CD4-positive, alpha-beta memory T cell (primary cell): Measurements from ENCODE around the gene WDR86. TPM values are rescaled to one million over a fixed set of nuclear protein-coding genes. Genes with fewer than 3 reads are reported as not detected.
A peak's percentile ranks its signal among the peaks of the same experiment; 100 is the strongest.

Source experiments
- CTCF ChIA-PET: fragments of 350-600 bp; sonication (Branson Sonifier 250); formaldehyde crosslinking; loops from one replicate; lab custom pipeline; 2021; ENCODE audit warnings: inconsistent platforms; ENCODE audit not compliant: partially characterized antibody; lab: Charles Lee
- POLR2A ChIA-PET: fragments of 350-600 bp; sonication (Branson Sonifier 250); formaldehyde crosslinking; loops from one replicate; lab custom pipeline; 2021; ENCODE audit not compliant: partially characterized antibody; lab: Charles Lee
- DNase-seq, 5 donors: peaks; one replicate each; pipeline versions ENCODE4 v3.0.0 to v3.0.0-alpha.2; 2020 to 2022; ENCODE audit warnings: mixed read lengths in 1 of 5
- H3K27ac ChIP-seq: one replicate; pipeline ENCODE4 v1.7.0; 2013; ENCODE audit warnings: low read depth, low read length
- H3K27me3 ChIP-seq: 2 replicates; pipeline ENCODE4 v1.7.0; 2013; ENCODE audit warnings: mild to moderate bottlenecking, low read length, moderate library complexity; ENCODE audit not compliant: insufficient read depth
- H3K36me3 ChIP-seq: 2 replicates; pipeline ENCODE4 v1.7.0; 2013; ENCODE audit warnings: mild to moderate bottlenecking, low read length, moderate library complexity; ENCODE audit not compliant: insufficient read depth
- H3K4me1 ChIP-seq: 2 replicates; pipeline ENCODE4 v1.7.0; 2013; ENCODE audit warnings: mild to moderate bottlenecking, low read length, moderate library complexity; ENCODE audit not compliant: insufficient read depth
- H3K4me3 ChIP-seq, 2 donors: one replicate each; pipeline ENCODE4 v1.7.0; 2013; ENCODE audit warnings: low read length in 2 of 2, mild to moderate bottlenecking in 1 of 2
- H3K9me3 ChIP-seq, 2 donors: one replicate each; pipeline ENCODE4 v1.7.0; 2013; ENCODE audit warnings: low read length in 2 of 2, control low read depth in 1 of 2; ENCODE audit not compliant: control insufficient read depth in 1 of 2
- H3K27ac Mint-ChIP-seq, 7 donors: one replicate each; pipeline ENCODE4 v1.8.0; 2020 to 2021; ENCODE audit warnings: mixed read lengths in 7 of 7, mild to moderate bottlenecking in 6 of 7, inconsistent platforms in 3 of 7, moderate library complexity in 3 of 7
- H3K27me3 Mint-ChIP-seq, 2 donors: one replicate each; pipeline ENCODE4 v1.8.0; 2020 to 2021; ENCODE audit warnings: mixed read lengths in 2 of 2
- H3K36me3 Mint-ChIP-seq, 2 donors: one replicate each; pipeline ENCODE4 v1.8.0; 2020 to 2021; ENCODE audit warnings: mixed read lengths in 2 of 2, inconsistent platforms in 1 of 2, mild to moderate bottlenecking in 1 of 2
- H3K4me1 Mint-ChIP-seq, 4 donors: one replicate each; pipeline ENCODE4 v1.8.0; 2020 to 2021; ENCODE audit warnings: mixed read lengths in 4 of 4, mild to moderate bottlenecking in 1 of 4
- H3K4me3 Mint-ChIP-seq, 8 donors: one replicate each; pipeline ENCODE4 v1.8.0; 2020 to 2021; ENCODE audit warnings: mixed read lengths in 8 of 8, mild to moderate bottlenecking in 7 of 8, moderate library complexity in 6 of 8, inconsistent platforms in 3 of 8
- H3K9me3 Mint-ChIP-seq, 8 donors: one replicate each; pipeline ENCODE4 v1.8.0; 2020 to 2021; ENCODE audit warnings: mixed read lengths in 8 of 8, mild to moderate bottlenecking in 5 of 8, inconsistent platforms in 3 of 8, moderate library complexity in 1 of 8
- intact Hi-C: fragments of 100-400 bp; cut with micrococcal nuclease; formaldehyde crosslinking; loops from one replicate; pipeline ENCODE4 v1.15.1; 2023
- polyA plus RNA-seq, 2 donors: library from polyadenylated mRNA; unstranded; fragments of 300-500 nt; fragmentation: Illumina TruSeq; gene quantifications; one replicate each; pipeline ENCODE4 v1.2.3, GENCODE V29; 2021
- total RNA-seq, 2 experiments: library from RNA; stranded (reverse); gene quantifications; one replicate each; pipeline ENCODE4 v1.2.3, GENCODE V29; 2021

The WDR86 gene
- total and polyA plus RNA-seq, 4 experiments from 2014 or later, result 7.0 to 14.4 (median 9.0) TPM

DNA sequence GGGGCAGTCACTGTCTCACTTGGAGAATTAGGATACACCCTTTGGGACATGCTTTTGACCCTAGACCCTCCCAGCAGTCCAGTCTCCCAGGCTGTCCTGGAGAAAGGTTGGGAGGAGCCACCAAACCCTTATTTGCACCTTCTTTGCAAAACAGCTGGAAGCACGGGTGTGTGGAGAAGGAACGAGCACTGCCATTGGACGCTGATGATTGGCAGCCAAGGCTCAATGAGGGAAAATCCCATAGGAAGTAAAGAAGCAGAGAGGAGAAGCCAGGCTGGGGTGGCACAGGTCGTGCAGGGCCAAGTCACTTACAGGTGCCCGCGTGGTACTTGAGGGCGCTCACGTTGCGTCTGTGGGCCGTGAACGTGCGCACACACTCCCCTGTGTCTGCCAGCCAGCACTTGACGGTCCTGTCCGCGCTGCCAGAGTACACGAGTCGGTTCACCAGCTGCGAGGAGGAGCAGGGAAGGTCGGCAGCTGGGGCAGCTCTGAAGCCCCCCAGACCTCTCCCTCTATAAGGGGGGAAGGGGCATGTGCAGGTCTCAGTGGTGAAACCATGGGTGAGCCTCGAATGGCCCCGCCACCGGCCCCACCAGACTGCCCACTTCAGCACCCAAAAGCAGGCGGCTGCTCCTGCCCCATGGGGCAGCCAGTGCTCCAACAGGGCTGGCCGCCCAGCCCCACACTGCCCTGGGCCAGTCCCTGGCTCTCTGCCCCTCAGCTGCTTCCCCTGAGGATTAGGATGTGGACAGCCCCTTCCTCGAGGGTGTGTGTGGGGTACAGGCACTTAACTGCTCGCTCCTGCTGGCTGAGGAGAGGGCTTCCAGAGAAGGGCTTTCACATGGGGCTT lies 24.8 kb downstream of the WDR86 start:
- DNase-seq, result no peak
- intact Hi-C loops, result loop anchor here (5.0 kb wide), 2 partner anchors 47 to 62 kb away; no protein-coding TSS in a partner anchor
- H3K36me3 Mint-ChIP-seq, result peaks cover 0 to 7% of the 10 kb centered on the region in 2 donors
- ChIA-PET POLR2A (interaction anchor here (1.4 kb wide), 1 partner anchor 45 kb away, joined by 3 read pairs; no protein-coding TSS in a partner anchor), CTCF (interaction anchor here (2.1 to 3.8 kb wide), 2 partner anchors 16 to 64 kb away, joined by 6 to 17 read pairs; no protein-coding TSS in a partner anchor)
- H3K4me1 ChIP-seq, result peaks cover 16% of the 10 kb centered on the region
- H3K27me3 Mint-ChIP-seq, result peaks cover 2 to 6% of the 10 kb centered on the region in 2 donors
- peaks cover 6% of the 10 kb centered on the region for H3K27me3 ChIP-seq
- H3K4me3 Mint-ChIP-seq, result no peak overlapping the region
- no peaks in the 10 kb centered on the region for H3K9me3 ChIP-seq
- H3K36me3 ChIP-seq, result no peaks in the 10 kb centered on the region
- H3K9me3 Mint-ChIP-seq, result no peaks in the 10 kb centered on the region
- H3K4me3 ChIP-seq, result no peak overlapping the region
- H3K27ac Mint-ChIP-seq, result peak overlapping the region in 4 of 7 donors; percentile 19 to 52 (median 46)
- peaks cover 6 to 16% (median 8%) of the 10 kb centered on the region in 4 donors for H3K4me1 Mint-ChIP-seq
- no peak overlapping the region for H3K27ac ChIP-seq

GRCh38 chr7:151384352-151384697 lies 25.5 kb downstream of the WDR86 start:
- peaks cover 6 to 19% (median 9%) of the 10 kb centered on the region in 4 donors for H3K4me1 Mint-ChIP-seq
- ChIA-PET CTCF (interaction anchor here (2.1 to 3.8 kb wide), 2 partner anchors 15 to 64 kb away, joined by 6 to 17 read pairs; no protein-coding TSS in a partner anchor), POLR2A (interaction anchor here (1.4 kb wide), 1 partner anchor 46 kb away, joined by 3 read pairs; no protein-coding TSS in a partner anchor)
- no peak overlapping the region for H3K4me3 ChIP-seq
- H3K27ac ChIP-seq, result no peak overlapping the region
- H3K36me3 ChIP-seq, result no peaks in the 10 kb centered on the region
- peak overlapping the region; percentile 19 to 88 (median 57) for H3K27ac Mint-ChIP-seq
- H3K4me3 Mint-ChIP-seq, result peak overlapping the region in 1 of 8 donors; percentile 67
- intact Hi-C loops, result loop anchor here (5.0 kb wide), 2 partner anchors 48 to 63 kb away; no protein-coding TSS in a partner anchor
- peaks cover 6% of the 10 kb centered on the region for H3K27me3 ChIP-seq
- H3K9me3 Mint-ChIP-seq, result no peaks in the 10 kb centered on the region
- H3K9me3 ChIP-seq, result no peaks in the 10 kb centered on the region
- H3K27me3 Mint-ChIP-seq, result peaks cover 2 to 6% of the 10 kb centered on the region in 2 donors
- DNase-seq, result no peak
- peaks cover 4 to 10% of the 10 kb centered on the region in 2 donors for H3K36me3 Mint-ChIP-seq
- peaks cover 16% of the 10 kb centered on the region for H3K4me1 ChIP-seq

- CTCF ChIA-PET, result interaction anchor here (0.9 to 3.8 kb wide), 4 partner anchors 10 to 65 kb away, joined by 3 to 17 read pairs (median 5); no protein-coding TSS in a partner anchor
- Mint-ChIP-seq H3K4me1 (peaks cover 6 to 19% (median 11%) of the 10 kb centered on the region in 4 donors), H3K27ac (peak overlapping the region; percentile 19 to 94 (median 66)), H3K9me3 (no peaks in the 10 kb centered on the region), H3K4me3 (peak overlapping the region in 2 of 8 donors; percentile 12 to 67), H3K36me3 (peaks cover 9 to 11% of the 10 kb centered on the region in 2 donors), H3K27me3 (peaks cover 2 to 6% of the 10 kb centered on the region in 2 donors)
- peaks cover 6% of the 10 kb centered on the region for H3K27me3 ChIP-seq
- H3K4me3 ChIP-seq, result no peak overlapping the region
- POLR2A ChIA-PET, result interaction anchor here (0.6 to 1.4 kb wide), 5 partner anchors 35 to 177 kb away, joined by 3 to 4 read pairs (median 3); no protein-coding TSS in a partner anchor
- intact Hi-C loops, result loop anchor here (5.0 kb wide), 2 partner anchors 49 to 64 kb away; no protein-coding TSS in a partner anchor
- DNase-seq, result no peak
- no peak overlapping the region for H3K27ac ChIP-seq
- H3K36me3 ChIP-seq, result no peaks in the 10 kb centered on the region
- H3K9me3 ChIP-seq, result no peaks in the 10 kb centered on the region
- peaks cover 16% of the 10 kb centered on the region for H3K4me1 ChIP-seq
Observed at GRCh38 chr7:151383638-151384351, 26.0 kb downstream of the WDR86 start.

DNA sequence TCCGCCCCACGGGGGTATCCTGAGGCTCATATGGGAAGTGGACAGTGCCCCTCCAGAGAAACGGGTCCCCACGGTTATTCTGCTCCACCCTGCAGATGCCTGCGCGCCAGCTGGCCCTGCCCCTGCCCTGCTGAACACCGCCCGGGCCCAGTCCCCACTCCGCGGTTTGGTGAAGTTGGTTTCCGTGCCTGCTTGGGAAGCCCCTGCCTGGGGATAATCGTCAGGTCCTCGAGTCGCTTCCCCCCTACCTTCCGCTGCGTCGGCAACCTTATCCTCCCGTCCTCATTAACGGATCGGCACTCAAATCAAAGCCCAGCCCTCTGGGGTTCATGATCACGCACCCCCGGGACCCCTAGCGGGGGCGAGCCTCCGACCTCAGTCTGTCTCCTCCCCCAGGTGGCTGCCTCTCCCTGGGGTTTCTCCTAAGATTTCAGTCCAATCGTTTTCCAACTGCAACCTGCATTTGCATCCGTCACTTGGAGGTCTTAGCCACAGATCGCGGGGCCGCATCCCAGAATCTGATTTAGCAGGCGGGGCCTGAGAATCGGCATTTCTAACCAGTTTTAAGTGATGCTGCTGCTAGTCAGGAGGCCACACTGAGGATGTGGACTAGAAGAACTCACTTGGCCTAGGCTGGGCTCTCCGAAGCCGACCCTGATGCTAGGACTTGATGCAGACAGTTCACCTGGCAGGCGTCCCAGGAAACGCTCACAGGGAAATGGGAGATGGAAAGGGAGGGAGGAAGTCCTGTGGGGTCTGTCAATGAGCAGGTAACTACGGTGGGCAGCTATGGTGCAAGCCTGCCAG lies 27.6 kb downstream of the WDR86 start:
- H3K27me3 Mint-ChIP-seq, result peaks cover 2 to 6% of the 10 kb centered on the region in 2 donors
- peaks cover 6 to 19% (median 11%) of the 10 kb centered on the region in 4 donors for H3K4me1 Mint-ChIP-seq
- Histone ChIP-seq H3K4me3 (peak overlapping the region in 1 of 2 donors; percentile 51), H3K36me3 (peaks cover 5% of the 10 kb centered on the region), H3K27me3 (peaks cover 6% of the 10 kb centered on the region), H3K27ac (peak overlapping the region; percentile 60), H3K9me3 (no peaks in the 10 kb centered on the region), H3K4me1 (peaks cover 16% of the 10 kb centered on the region)
- ChIA-PET CTCF (interaction anchor here (1.2 to 3.8 kb wide), 3 partner anchors 10 to 66 kb away, joined by 3 to 17 read pairs (median 6); no protein-coding TSS in a partner anchor), POLR2A (interaction anchor here (1.3 kb wide), 1 partner anchor 37 kb away, joined by 3 read pairs; no protein-coding TSS in a partner anchor)
- peak overlapping the region; percentile 79 to 87 (median 82) for H3K4me3 Mint-ChIP-seq
- H3K36me3 Mint-ChIP-seq, result peaks cover 23 to 25% of the 10 kb centered on the region in 2 donors
- DNase-seq, result peak; percentile 64 to 83 (median 76)
- intact Hi-C loops, result loop anchor here (5.0 kb wide), 2 partner anchors 50 to 65 kb away; no protein-coding TSS in a partner anchor
- peak overlapping the region; percentile 61 to 97 (median 90) for H3K27ac Mint-ChIP-seq
- H3K9me3 Mint-ChIP-seq, result no peaks in the 10 kb centered on the region

- Histone ChIP-seq H3K36me3 (peaks cover 12% of the 10 kb centered on the region), H3K4me3 (peak overlapping the region in 1 of 2 donors; percentile 51), H3K27me3 (peaks cover 6% of the 10 kb centered on the region), H3K4me1 (peaks cover 16% of the 10 kb centered on the region), H3K9me3 (no peaks in the 10 kb centered on the region), H3K27ac (peak overlapping the region; percentile 60)
- Mint-ChIP-seq H3K27me3 (peaks cover 2 to 6% of the 10 kb centered on the region in 2 donors), H3K27ac (peak overlapping the region in 4 of 7 donors; percentile 84 to 96 (median 90)), H3K9me3 (no peaks in the 10 kb centered on the region), H3K4me3 (peak overlapping the region in 6 of 8 donors; percentile 10 to 87 (median 80)), H3K36me3 (peaks cover 30 to 31% of the 10 kb centered on the region in 2 donors), H3K4me1 (peaks cover 6 to 19% (median 11%) of the 10 kb centered on the region in 4 donors)
- intact Hi-C loops, result loop anchor here (5.0 kb wide), 2 partner anchors 51 to 66 kb away; no protein-coding TSS in a partner anchor
- POLR2A ChIA-PET, result interaction anchor here (1.0 to 1.2 kb wide), 3 partner anchors 28 to 75 kb away, joined by 3 read pairs; partner anchors contain the start of gene WDR86
- DNase-seq, result peak; percentile 70 to 85 (median 81)
- CTCF ChIA-PET, result interaction anchor here (0.7 to 1.6 kb wide), 4 partner anchors 10 to 67 kb away, joined by 3 to 5 read pairs (median 3); no protein-coding TSS in a partner anchor
Observed at GRCh38 chr7:151381348-151382078, 28.3 kb downstream of the WDR86 start.
